HepG2 (cell line): ENCODE data around the gene PCBP1. TPM values are rescaled to one million over a fixed set of nuclear protein-coding genes. Genes with fewer than 3 reads are reported as not detected.

Experiments
- CCDC6 ChIP-seq: sonication (generic); formaldehyde crosslinking; IDR thresholded peaks from 2 replicates; pipeline ENCODE4 v1.8.1; 2022; ENCODE audit warnings: mild to moderate bottlenecking, missing genetic modification reagents, moderate library complexity
- CENPT ChIP-seq: sonication (generic); formaldehyde crosslinking; IDR thresholded peaks from 2 replicates; pipeline ENCODE4 v1.8.0; 2022; ENCODE audit warnings: low read depth, mild to moderate bottlenecking, moderate library complexity, missing genetic modification reagents
- FLYWCH1 ChIP-seq: sonication (generic); formaldehyde crosslinking; IDR thresholded peaks from 2 replicates; pipeline ENCODE4 v1.8.1; 2023; ENCODE audit warnings: mild to moderate bottlenecking, missing genetic modification reagents
- FOXJ3 ChIP-seq: sonication (generic); formaldehyde crosslinking; IDR thresholded peaks from 2 replicates; pipeline ENCODE4 v1.4.0; 2020; ENCODE audit warnings: missing genetic modification reagents, mild to moderate bottlenecking, borderline replicate concordance
- HCFC1 ChIP-seq: fragments of 150-350 bp; IDR thresholded peaks from 2 replicates; pipeline ENCODE4 v1.6.1; 2014; ENCODE audit warnings: low read depth, low read length
- KMT2B ChIP-seq: IDR thresholded peaks from 2 replicates; pipeline ENCODE4 v1.6.1; 2016; ENCODE audit warnings: missing genetic modification reagents, missing compliant biosample characterization
- MED8 ChIP-seq: sonication (generic); formaldehyde crosslinking; IDR thresholded peaks from 2 replicates; pipeline ENCODE4 v1.8.1; 2023; ENCODE audit warnings: mild to moderate bottlenecking, missing genetic modification reagents; ENCODE audit not compliant: insufficient replicate concordance
- MIXL1 ChIP-seq: IDR thresholded peaks from 2 replicates; pipeline ENCODE4 v1.6.1; 2016
- NCOA2 ChIP-seq: sonication (generic); formaldehyde crosslinking; IDR thresholded peaks from 2 replicates; pipeline ENCODE4 v1.8.0; 2022; ENCODE audit warnings: inconsistent platforms
- NONO ChIP-seq, 2 experiments: fragments of 450-650 bp in 1 of 2; sonication (generic) in 1 of 2; formaldehyde crosslinking in 1 of 2; IDR thresholded peaks in 1 of 2; conservative IDR thresholded peaks in 1 of 2; 2 replicates each; pipeline versions ENCODE4 v1.6.1 to v1.8.0; 2017 to 2022; ENCODE audit warnings: mild to moderate bottlenecking in 1 of 2, missing genetic modification reagents in 1 of 2, moderate library complexity in 1 of 2
- RARG ChIP-seq: sonication (generic); formaldehyde crosslinking; IDR thresholded peaks from 2 replicates; pipeline ENCODE4 v1.4.0; 2020; ENCODE audit warnings: low read depth, mild to moderate bottlenecking, missing genetic modification reagents
- SUZ12 ChIP-seq: fragments of 150-350 bp; IDR thresholded peaks from 2 replicates; pipeline ENCODE4 v1.6.1; 2014; ENCODE audit warnings: low read depth, low read length
- ZNF136 ChIP-seq: sonication (generic); formaldehyde crosslinking; IDR thresholded peaks from 2 replicates; pipeline ENCODE4 v1.8.1; 2022; ENCODE audit warnings: low read depth, mild to moderate bottlenecking, moderate library complexity, missing genetic modification reagents
- ZNF17 ChIP-seq: sonication (generic); formaldehyde crosslinking; IDR thresholded peaks from 2 replicates; pipeline ENCODE4 v1.5.0; 2020; ENCODE audit warnings: mild to moderate bottlenecking, missing genetic modification reagents
- ZNF816 ChIP-seq: sonication (generic); formaldehyde crosslinking; IDR thresholded peaks from 2 replicates; pipeline ENCODE4 v1.8.0; 2022; ENCODE audit warnings: missing genetic modification reagents, mild to moderate bottlenecking, borderline replicate concordance
- ZNF850 ChIP-seq: sonication (generic); formaldehyde crosslinking; conservative IDR thresholded peaks from 2 replicates; pipeline ENCODE4 v1.9.0; 2021; ENCODE audit warnings: mild to moderate bottlenecking, missing genetic modification reagents
- polyA plus RNA-seq, 8 experiments: library from polyadenylated mRNA; depleted of rRNA in 3 of 8; stranded (reverse) in 7 of 8; unstranded in 1 of 8; fragments of >200 nt; fragmentation: Illumina TruSeq in 4 of 8; extraction: Trizol in 4 of 8; gene quantifications; 2 replicates each; pipeline versions ENCODE4 v1.2.1 to v1.2.3, GENCODE V29; 2011 to 2016; ENCODE audit warnings: low read depth in 4 of 8, missing spikeins in 1 of 8, mixed read lengths in 1 of 8; ENCODE audit not compliant: insufficient read depth in 1 of 8
- total RNA-seq, 5 experiments: library from RNA; depleted of rRNA; stranded (reverse); fragments of >200 nt; fragmentation: Illumina TruSeq; extraction: Trizol; gene quantifications; 2 replicates each; pipeline ENCODE4 v1.2.3, GENCODE V29; 2016; ENCODE audit warnings: low read depth in 1 of 5
- TF ChIP-seq, protein P1 (sequence below): sonication (generic); formaldehyde crosslinking; IDR thresholded peaks from 2 replicates; pipeline ENCODE4 v1.9.0; 2022; ENCODE audit warnings: missing genetic modification reagents, mild to moderate bottlenecking, borderline replicate concordance
- TF ChIP-seq, protein P2 (sequence below): sonication (generic); formaldehyde crosslinking; IDR thresholded peaks from 2 replicates; pipeline ENCODE4 v1.5.1; 2020; ENCODE audit warnings: mild to moderate bottlenecking, missing genetic modification reagents, borderline replicate concordance
- TF ChIP-seq, protein P3 (sequence below): sonication (generic); formaldehyde crosslinking; IDR thresholded peaks from 2 replicates; pipeline ENCODE4 v1.8.1; 2023; ENCODE audit warnings: mild to moderate bottlenecking, missing genetic modification reagents, borderline replicate concordance

Gene PCBP1
- total and polyA plus RNA-seq, 2 of the 13 experiments (the other 11 are each of a cell fraction or from before 2014, with no cell fraction given) = 32.0 to 137 TPM

DNA sequence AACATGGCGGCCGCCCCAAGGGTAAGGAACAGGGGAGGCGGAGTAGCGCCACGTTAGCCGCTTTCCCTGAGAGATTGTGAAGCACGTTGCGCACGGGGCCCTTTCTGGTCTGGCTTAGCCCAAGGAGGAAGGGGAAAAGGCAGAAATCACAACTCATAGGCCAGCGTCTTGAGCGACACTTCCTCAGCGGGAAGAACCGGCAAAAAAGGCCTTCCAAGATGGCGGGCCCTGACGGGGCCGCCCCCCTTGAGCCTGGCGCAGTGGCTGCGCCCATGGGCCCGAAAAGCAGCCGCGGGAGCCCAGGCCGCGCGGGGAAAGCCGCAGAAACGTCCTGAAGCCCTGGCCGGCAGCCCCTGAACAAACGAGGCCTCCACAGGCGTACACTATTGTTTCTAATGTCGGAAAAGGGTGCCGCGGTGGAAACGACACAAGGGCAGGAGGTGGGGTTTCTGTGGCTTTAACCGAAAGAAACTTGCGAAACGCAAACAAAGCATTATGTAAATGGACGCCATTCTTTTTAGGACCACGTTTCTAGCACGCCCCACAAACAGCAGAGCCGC is 919 bp upstream of the PCBP1 start (continued):
- peak; percentile 61; the same call in 1 of the 2 replicates for TF ChIP-seq FLYWCH1 (CRISPR knock-in tag)
- peak; percentile 74; the same call in 1 of the 2 replicates for TF ChIP-seq NCOA2 (CRISPR knock-in tag)
- TF ChIP-seq SUZ12 = no peak
- TF ChIP-seq MED8 = peak; percentile 79
- no peak for TF ChIP-seq RARG
- peak; percentile 85 for TF ChIP-seq ZNF816 (CRISPR knock-in tag)
- no peak; the same call in 1 of the 2 replicates for TF ChIP-seq CCDC6 (CRISPR knock-in tag)
- peak; percentile 79; the same call in 1 of the 2 replicates for TF ChIP-seq ZNF136 (CRISPR knock-in tag)
- 0 out of 2 replicates have a peak, but pooled peaks have one; percentile 86 for TF ChIP-seq ZNF17 (CRISPR knock-in tag)
- TF ChIP-seq CENPT (CRISPR knock-in tag) = peak; percentile 79; the same call in 1 of the 2 replicates
- TF ChIP-seq FOXJ3 (CRISPR knock-in tag) = peak; percentile 86; the same call in 1 of the 2 replicates
- TF ChIP-seq, protein P1, sequence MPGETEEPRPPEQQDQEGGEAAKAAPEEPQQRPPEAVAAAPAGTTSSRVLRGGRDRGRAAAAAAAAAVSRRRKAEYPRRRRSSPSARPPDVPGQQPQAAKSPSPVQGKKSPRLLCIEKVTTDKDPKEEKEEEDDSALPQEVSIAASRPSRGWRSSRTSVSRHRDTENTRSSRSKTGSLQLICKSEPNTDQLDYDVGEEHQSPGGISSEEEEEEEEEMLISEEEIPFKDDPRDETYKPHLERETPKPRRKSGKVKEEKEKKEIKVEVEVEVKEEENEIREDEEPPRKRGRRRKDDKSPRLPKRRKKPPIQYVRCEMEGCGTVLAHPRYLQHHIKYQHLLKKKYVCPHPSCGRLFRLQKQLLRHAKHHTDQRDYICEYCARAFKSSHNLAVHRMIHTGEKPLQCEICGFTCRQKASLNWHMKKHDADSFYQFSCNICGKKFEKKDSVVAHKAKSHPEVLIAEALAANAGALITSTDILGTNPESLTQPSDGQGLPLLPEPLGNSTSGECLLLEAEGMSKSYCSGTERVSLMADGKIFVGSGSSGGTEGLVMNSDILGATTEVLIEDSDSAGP (CRISPR knock-in tag) = peak; percentile 98
- peak; percentile 89 for TF ChIP-seq ZNF850 (CRISPR knock-in tag)
- TF ChIP-seq, protein P2, sequence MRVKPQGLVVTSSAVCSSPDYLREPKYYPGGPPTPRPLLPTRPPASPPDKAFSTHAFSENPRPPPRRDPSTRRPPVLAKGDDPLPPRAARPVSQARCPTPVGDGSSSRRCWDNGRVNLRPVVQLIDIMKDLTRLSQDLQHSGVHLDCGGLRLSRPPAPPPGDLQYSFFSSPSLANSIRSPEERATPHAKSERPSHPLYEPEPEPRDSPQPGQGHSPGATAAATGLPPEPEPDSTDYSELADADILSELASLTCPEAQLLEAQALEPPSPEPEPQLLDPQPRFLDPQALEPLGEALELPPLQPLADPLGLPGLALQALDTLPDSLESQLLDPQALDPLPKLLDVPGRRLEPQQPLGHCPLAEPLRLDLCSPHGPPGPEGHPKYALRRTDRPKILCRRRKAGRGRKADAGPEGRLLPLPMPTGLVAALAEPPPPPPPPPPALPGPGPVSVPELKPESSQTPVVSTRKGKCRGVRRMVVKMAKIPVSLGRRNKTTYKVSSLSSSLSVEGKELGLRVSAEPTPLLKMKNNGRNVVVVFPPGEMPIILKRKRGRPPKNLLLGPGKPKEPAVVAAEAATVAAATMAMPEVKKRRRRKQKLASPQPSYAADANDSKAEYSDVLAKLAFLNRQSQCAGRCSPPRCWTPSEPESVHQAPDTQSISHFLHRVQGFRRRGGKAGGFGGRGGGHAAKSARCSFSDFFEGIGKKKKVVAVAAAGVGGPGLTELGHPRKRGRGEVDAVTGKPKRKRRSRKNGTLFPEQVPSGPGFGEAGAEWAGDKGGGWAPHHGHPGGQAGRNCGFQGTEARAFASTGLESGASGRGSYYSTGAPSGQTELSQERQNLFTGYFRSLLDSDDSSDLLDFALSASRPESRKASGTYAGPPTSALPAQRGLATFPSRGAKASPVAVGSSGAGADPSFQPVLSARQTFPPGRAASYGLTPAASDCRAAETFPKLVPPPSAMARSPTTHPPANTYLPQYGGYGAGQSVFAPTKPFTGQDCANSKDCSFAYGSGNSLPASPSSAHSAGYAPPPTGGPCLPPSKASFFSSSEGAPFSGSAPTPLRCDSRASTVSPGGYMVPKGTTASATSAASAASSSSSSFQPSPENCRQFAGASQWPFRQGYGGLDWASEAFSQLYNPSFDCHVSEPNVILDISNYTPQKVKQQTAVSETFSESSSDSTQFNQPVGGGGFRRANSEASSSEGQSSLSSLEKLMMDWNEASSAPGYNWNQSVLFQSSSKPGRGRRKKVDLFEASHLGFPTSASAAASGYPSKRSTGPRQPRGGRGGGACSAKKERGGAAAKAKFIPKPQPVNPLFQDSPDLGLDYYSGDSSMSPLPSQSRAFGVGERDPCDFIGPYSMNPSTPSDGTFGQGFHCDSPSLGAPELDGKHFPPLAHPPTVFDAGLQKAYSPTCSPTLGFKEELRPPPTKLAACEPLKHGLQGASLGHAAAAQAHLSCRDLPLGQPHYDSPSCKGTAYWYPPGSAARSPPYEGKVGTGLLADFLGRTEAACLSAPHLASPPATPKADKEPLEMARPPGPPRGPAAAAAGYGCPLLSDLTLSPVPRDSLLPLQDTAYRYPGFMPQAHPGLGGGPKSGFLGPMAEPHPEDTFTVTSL (CRISPR knock-in tag) = 0 out of 2 replicates have a peak, but pooled peaks have one; percentile 22
- TF ChIP-seq NONO (IDR thresholded peaks at IDR 0.05) = no peak
- peak; percentile 90 for TF ChIP-seq NONO (CRISPR knock-in tag; conservative IDR thresholded peaks at IDR 0.05)
- TF ChIP-seq KMT2B (CRISPR knock-in tag) = peak; percentile 81
- TF ChIP-seq, protein P3, sequence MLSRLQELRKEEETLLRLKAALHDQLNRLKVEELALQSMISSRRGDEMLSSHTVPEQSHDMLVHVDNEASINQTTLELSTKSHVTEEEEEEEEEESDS = no peak
- TF ChIP-seq HCFC1 = no peak
- TF ChIP-seq MIXL1 (CRISPR knock-in tag) = peak; percentile 34; the same call in 1 of the 2 replicates
